Tibial nerve (tissue), 3 donors: ENCODE data around the gene CDH4.

Experiments used
- POLR2A ChIP-seq, 2 donors: fragments of 450-650 bp; IDR thresholded peaks; one replicate each; pipeline ENCODE4 v1.6.1; 2017; ENCODE audit warnings: antibody characterized with exemption in 2 of 2, mild to moderate bottlenecking in 2 of 2, moderate library complexity in 2 of 2
- TF ChIP-seq, protein P1 (sequence below), 5 experiments: fragments of 200-600 bp in 3 of 5; fragments of 450-650 bp in 2 of 5; sonication (generic) in 3 of 5; IDR thresholded peaks; one replicate each; pipeline ENCODE4 v1.5.1; 2016 to 2019; ENCODE audit warnings: antibody characterized with exemption in 5 of 5, mild to moderate bottlenecking in 3 of 5, moderate library complexity in 2 of 5

DNA sequence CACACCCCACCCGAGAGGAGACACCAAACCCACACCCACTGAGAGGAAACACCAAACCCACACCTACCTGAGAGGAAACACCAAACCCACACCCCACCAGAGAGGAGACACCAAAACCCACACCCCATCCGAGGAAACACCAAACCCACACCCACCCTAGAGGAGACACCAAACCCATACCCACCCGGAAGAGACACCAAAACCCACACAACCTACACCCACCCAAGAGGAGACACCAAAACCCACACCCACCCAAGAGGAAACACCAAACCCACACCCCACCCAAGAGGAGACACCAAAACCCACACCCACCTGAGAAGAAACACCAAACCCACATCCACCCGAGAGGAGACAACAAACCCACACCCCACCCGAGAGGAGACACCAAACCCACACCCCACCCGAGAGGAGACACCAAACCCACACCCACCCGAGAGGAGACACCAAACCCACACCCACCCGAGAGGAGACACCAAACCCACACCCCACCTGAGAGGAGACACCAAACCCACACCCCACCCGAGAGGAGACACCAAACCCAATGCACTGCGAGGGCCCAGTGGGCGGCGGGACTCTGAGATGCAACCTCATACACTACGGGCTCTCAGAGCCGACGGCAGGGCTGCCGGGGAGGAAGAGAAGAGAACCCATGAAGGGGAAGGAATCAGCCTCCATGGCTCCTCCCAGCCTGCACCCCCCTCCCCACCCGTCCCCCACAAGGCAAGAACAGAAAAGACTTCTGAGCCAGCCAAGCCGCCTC lies 730.3 kb downstream of the CDH4 start:
- TF ChIP-seq, protein P1, sequence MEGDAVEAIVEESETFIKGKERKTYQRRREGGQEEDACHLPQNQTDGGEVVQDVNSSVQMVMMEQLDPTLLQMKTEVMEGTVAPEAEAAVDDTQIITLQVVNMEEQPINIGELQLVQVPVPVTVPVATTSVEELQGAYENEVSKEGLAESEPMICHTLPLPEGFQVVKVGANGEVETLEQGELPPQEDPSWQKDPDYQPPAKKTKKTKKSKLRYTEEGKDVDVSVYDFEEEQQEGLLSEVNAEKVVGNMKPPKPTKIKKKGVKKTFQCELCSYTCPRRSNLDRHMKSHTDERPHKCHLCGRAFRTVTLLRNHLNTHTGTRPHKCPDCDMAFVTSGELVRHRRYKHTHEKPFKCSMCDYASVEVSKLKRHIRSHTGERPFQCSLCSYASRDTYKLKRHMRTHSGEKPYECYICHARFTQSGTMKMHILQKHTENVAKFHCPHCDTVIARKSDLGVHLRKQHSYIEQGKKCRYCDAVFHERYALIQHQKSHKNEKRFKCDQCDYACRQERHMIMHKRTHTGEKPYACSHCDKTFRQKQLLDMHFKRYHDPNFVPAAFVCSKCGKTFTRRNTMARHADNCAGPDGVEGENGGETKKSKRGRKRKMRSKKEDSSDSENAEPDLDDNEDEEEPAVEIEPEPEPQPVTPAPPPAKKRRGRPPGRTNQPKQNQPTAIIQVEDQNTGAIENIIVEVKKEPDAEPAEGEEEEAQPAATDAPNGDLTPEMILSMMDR (IDR thresholded peaks at IDR 0.05) = no peak
- no peak for TF ChIP-seq POLR2A (IDR thresholded peaks at IDR 0.05)
